GM21786 (cell line): ENCODE measurements around the gene SERINC1.

Experiments used
- ATAC-seq: cut with Tn5 transposase; IDR thresholded peaks from one replicate; pipeline ENCODE4 v1.9.1; 2021; ENCODE audit not compliant: unreplicated experiment

Gene SERINC1

DNA sequence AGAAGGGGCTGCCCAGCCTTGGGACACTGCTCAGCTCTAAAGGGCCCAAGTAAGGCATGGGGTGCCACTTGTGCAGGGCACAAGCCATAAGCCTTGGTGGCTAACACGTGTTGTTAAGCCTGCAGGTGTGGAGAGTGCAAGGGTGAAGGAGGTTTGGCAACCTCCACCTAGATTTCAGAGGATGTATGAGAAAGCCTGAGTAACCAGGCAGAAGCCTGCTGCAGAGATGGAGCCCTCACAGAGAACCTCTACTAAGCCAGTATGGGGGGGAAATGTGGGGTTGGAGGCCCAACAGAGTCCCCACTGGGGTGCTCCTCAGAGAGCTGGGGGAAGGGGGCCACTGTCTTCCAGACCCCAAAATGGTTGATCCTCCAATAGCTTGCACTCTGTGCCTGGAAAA is 32.6 kb downstream of the SERINC1 start:
- ATAC-seq, result no peak

DNA sequence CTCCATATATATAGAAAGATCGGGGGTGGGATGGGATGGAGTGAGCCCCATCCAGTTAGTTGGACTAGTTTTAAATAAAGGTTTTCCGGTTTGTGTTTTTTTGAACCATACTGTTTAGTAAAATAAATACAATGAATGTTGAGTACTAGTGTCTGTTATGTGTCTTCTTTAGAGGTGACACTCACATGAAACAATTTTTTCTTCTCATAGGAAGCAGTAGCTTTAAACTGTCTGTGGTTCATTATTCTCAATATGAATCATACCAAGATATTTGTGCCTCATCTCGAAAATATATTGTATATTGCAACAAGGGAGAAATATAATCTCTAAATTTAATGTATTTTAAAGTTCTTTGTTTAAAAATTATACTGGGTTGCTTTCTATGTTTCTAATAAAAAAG is 38.8 kb downstream of the SERINC1 start:
- ATAC-seq, result peak; percentile 73

DNA sequence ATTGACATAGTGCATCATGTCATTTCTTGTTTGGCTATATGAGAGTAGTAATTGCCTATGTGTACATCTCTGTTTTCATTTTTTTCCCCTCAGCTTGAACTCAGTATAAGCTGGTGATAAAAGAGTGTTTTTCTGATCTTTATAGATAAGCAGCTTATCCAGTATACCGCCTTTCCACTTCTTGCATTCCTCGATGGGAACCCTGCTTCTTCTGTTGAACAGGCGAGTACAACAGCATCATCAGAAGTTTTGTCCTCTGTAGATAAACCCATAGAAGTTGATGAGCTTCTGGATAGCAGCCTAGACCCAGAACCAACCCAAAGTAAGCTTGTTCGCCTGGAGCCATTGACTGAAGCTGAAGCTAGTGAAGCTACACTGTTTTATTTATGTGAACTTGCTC is 39.8 kb downstream of the SERINC1 start:
- ATAC-seq, result no peak

DNA sequence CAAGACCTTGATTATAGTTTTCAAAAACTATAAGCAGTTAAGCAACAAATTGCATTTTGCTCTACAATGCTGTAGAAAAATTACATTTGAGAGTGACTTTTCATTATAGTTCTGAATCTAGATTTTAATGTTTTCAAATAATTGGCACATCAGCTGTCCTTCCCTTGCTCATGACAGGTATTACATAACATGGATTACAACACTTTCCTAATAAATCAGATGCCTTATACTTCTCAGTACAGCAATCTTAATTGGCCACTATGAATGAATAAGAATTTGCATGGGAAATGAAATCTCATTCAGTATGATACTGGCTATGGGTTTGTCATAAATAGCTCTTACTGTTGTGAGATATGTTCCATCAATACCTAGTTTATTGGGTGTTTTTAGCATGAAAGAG is 42.3 kb downstream of the SERINC1 start:
- ATAC-seq, result no peak

DNA sequence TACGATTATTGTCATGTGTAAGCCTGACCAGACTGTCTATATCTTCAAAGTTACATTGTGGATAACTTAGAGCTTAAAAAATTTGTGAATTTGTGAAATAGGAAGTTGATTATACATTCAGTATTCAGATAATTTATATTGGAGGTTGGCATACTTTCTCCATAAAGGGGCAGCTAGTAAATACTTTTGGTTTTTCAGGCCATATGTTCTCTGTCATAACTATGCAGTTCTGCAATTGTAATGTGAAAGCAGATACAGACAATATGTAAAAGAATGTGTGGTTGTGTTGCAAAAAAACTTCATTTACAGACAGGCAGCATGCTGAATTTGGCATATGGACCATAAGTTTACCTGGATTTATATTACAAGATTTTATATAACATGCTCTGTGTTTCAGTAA is 42.8 kb downstream of the SERINC1 start:
- no peak for ATAC-seq

DNA sequence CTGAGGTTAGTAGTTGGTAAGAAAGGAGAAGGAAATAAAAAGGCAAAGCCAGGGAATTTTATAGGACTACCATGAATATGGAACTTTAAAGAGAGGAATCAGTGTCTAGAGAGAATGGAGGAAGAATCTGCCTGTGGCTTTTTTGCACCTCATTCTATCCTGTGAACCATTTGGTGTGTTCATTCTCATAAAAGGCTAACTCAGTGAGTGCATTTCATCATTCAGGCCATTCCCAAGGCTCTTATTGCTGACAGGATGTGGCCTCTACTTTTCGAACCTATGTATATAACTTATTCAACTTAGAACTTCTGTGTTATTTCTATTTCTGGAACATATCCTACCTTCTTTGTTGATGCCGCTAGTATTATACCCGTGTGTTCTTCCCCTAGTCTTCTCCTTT is 45.0 kb downstream of the SERINC1 start:
- ATAC-seq, result no peak

DNA sequence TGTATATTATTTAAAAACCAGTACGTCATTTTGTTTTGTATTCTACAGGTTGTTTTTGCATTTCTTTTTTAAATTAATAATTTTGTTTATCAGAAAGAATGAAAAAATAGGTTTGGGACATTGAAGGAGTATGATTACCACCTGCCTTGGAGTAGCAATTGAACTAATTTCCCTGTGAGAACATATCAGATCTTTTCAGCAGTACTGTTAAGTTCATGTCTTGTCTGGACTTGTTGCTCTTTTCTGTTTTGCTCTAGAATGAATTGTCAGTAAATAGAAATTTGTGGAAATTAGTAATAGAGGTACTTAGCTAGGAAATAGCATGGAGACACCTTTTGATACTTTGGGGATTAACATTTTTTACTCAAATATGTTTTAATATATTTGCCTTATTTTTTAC is 47.9 kb downstream of the SERINC1 start:
- ATAC-seq, result no peak

DNA sequence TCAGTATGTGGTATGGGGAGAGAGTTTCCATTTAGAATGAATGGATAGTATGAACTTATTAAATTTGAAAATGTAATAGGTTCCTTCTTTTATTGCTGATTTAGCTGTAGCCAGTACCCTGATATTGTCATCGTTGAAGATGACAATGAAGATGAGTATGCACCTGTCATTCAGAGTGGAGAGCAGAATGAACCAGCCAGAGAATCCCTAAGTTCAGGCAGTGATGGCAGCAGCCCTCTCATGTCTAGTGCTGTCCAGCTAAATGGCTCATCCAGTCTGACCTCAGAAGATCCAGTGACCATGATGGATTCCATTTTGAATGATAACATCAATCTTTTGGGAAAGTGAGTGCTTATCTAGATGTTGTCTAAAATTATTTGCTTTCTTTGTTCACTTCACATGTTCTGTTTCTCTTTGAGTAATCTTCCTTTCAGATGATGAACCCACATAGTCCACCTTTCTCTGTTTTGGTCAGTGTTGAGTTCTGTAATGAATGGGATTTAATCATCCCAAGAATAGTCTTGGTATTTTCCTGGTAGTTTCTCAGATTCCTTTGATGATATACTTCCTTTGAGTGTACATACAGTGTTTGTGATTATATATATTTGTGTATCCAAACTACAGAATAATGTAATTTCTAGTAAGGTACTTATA is 48.9 kb downstream of the SERINC1 start:
- ATAC-seq, result peak; percentile 80

DNA sequence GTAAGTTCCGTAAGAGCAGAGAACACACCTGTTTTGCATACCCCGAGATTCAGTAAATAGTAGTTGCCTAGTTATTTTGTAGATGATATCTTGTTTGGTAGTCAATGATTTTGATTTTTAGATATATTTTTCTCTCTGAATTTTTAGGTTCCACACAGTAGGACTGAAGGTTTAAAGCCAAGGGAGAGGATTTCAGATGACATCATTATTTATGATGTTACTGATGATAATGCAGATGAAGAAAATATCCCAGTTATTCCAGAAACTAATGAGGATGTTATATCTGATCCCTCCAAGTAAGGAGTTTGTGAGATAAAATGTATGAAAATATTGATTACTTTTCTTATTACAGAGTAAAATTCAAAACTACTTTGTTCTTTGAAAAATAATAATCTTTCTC is 49.6 kb downstream of the SERINC1 start:
- ATAC-seq, result no peak

DNA sequence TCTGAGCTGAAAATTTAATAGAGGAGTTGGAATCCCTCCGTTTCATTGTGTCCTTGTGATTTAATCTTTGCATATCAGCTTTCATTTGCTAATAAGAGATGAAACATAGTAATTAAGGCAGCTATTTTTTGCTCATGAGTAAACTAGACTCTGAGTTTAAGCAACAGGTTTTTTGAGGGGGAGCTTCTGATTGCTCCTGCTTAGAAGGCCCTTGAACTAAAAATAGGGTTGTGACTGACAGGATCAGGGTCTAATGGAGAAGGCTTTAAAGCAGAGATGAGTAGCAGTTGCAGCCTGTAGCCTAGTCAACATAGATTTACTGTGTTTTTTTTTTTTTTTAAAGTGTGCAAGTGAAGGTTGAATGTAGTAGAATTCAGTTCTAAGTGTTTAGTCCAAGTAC is 54.8 kb downstream of the SERINC1 start:
- no peak for ATAC-seq

DNA sequence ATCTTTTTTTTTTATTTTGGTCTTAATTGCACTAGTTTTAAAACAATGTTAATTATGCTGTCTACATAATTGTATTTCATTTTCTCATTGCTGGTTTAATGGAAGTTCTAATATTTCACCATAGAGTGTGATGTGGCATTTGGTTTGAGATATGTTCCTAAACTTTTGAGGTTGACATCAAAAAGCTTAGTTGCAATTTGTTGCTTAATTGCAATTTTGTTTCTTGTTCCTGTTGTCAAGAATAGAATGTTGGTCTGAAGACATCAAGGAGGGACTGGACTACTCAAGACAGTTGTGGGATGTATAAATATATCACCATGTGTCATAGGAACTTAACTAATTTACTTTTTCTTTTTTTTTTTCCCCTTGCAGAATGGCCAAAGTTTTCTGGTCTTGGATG is 59.6 kb downstream of the SERINC1 start:
- ATAC-seq, result no peak

DNA sequence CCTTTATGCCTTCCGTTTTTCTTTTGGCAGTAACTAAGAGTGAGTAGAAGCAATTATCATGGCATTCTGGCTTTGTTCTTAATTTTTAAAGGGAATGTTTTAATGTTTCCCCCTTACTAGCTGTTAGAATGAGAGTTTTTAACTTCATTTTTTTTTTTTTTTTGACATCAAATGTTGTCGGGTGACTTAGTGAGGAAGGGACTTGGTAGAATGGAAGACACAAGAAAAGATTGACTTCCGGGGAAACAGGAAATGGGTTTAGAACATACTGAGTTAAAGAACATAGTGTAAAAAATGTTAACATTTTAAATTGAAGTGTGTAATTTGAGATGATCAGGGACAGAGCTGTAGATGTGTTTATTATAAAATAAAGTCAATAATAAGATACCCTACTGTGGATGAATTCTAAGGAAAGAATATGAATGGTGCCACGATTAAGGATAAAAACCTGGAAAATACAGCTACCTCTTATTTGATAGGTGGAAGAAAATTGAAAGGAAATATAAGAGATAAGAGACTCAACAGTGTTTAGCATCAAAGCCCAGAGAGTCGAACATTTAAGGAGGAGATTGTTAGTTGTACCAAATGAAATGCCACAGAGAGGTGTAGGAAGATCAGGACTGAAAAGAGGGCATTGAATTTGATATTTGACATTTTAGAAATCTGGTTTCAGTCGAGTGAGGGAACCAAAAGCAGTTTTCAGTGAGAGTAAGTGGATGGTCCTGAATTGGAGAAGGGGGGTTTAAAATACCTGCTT is 62.7 kb downstream of the SERINC1 start:
- no peak for ATAC-seq

DNA sequence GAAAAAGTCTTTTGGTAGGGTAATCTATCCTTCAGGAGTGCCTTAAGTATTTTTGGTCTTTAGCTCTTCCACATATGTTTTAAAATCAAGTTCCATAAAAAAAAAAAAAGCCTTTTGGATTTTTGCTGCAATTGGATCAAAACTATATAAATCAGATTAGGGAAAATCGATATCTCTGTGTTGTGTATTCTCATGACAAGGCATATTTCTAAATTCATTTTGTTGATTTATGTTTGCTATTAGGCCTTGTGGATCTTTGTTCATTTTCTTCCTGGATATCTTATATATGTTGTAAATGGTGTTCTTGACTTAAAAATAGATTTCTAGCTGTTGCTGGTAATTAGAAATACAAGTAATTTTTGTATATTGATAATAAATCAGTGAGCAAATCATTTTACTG is 63.4 kb downstream of the SERINC1 start:
- ATAC-seq, result no peak

DNA sequence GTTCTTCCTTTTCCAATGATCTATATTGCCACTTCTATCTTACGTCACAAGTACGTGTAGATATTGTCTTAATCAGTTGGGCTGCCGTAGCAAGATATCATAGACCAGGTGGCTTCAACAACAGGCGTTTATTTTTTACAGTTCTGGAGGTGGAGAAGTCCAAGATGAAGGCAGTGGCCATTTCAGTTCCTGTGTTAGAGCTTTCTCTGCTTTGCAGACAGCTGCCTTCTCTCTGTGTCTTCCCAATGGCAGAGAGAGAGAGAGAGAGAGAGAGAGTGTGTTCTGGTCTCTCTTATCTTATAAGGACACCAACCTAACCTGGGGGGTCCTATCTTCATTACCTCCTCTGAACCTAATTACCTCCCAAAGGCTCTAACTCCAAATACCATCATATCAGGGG is 63.9 kb downstream of the SERINC1 start:
- no peak for ATAC-seq

DNA sequence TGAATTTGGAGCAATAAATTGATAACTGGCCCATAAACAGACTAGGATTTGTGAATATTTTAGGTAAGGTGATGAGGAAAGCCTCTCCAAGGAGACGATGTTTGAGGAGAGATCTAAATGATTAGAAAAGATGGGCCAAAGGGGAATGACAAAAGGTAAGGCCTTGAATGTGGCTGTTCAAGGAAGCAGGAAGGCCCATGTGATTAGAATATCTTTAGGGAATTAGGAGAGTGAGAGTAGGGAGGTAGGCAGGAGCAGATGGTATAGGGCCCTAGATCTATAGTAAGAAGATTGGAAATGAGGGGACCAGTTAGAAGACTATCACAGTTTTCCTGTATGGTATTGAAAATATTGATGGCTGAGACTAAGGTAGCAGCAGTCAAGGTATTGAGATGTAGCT is 65.4 kb downstream of the SERINC1 start:
- no peak for ATAC-seq

DNA sequence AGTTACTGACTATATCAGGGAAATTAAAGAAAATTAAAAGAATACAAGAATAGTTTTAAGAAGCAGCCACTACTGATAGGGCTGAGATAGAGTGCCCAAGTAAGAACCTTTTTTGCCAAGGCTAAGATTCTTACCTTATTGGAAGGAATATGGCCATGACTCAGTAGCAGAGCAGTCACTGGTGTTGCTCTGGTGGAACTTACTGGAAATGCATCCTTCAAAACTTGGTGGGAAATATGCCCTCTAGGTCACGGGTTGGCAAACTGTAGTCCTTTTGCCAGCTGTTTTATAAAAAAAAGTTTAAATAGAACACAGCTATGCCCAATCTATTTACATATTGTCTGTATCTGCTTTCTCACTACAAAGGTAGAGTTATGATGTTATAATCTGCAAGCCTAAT is 66.2 kb downstream of the SERINC1 start:
- ATAC-seq, result no peak

DNA sequence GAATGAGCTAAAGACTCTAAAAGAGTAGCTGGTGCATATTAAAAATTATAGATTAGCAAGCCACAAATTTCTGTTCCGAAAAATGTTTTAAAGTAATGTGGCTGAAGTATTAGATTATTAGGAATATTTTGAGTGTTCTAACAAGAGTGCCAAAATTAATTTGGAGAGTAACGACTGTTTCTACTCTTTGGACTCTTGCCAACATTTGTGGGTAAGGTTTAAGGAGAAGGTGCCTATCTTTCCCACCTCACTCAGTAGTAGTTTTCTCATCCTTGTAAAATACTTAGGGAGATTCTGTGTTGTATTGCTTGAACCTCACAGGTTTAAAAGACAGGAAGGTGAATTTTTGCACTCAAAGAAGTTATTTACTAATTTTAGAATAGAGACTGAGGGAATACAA is 67.2 kb downstream of the SERINC1 start:
- no peak for ATAC-seq

DNA sequence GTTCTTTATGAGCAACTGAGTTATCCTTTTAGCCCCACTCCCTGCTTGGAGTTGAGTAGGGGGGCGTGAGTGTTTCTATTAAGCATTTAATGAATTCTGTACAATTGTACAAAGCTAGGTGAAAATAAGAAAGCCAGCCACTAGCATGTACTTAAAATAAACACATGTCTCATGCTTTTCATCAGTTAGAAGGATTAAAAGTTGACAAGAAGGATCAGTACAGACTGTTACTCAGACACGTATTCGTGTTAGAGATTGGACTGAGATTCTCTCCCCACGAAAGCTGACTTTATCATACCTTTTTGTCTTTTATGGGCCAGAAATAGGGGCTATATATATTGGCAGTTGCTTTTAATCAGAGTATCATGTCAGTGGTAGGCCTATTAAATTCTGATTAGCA is 70.5 kb downstream of the SERINC1 start:
- ATAC-seq, result no peak

DNA sequence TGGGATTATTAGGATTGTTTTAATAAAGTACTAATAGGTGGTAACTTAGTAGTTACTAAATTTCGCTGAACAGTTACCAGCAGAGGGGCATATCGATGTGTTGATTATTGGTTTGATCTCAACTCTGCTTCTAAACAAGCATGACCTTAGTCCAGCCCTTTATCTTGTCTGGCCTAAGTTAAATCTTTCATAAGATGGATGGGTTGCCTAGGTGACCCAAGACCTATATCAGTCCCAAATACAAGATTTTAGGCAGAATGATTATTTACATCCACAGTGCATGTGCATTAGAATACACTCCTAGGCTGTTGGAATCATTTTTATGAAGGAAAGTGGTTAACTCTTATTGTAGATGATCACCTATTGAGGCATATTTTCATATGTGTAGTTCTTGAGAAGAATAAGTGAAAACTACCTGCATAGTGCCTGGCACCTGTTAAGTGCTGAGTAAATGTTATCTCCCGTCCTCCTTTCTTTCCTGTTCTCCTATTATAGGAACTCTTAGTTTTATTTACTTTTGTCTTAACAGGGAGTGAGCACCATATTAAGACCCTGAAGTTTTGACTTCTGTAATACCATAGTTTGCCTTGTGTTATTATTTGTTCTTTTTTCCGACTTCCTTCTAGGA is 71.0 kb downstream of the SERINC1 start:
- no peak for ATAC-seq

DNA sequence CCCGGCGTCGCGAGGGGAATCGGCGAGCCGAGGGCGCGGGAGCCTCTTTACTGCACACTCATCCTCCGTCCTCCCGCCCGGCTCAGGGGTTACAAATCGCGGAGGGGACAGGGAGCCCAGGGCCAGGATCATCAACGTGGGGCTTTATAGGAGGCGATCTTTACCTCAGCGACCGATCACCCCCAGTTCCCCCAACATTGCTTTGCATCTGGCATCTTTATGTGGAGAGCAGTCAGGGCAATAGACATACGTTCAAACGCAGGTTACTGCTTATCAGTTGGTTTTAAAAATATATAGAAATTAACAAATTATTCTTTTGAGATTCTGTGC is 71.5 kb downstream of the SERINC1 start:
- no peak for ATAC-seq

DNA sequence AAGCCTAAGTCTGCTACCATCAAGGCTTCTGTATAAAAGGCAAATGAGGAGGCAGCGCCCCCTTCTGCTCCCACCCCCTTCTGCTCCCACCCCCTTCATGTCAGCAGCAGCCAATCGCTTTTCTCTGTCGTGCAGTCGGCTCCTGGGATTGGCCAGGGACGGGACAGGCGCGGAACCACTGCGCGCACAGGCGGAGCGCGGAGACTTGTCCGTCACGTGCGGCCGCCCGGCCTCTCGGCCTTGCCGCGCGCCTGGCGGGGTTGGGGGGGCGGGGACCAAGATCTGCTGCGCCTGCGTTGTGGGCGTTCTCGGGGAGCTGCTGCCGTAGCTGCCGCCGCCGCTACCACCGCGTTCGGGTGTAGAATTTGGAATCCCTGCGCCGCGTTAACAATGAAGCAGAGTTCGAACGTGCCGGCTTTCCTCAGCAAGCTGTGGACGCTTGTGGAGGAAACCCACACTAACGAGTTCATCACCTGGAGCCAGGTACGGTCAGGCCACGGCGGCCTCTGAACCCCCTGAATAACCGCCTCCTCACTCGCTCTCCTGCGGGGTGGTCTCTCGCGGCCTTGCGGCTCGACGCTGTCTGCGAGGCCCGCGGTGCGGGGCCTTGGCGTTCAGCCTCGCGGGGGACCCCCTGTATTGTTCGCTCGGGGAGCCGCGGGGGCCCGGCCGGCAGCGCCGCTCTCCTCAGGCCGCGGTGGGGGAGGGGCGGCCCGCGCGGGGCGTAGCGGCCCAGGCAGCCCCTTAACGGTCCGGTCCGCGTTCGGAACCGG is 72.1 kb downstream of the SERINC1 start, which contains the start of gene HSF2:
HSF2 (plus strand) TSS at position 305 of the 773 bp plus-strand sequence; CDS start at position 391, 86 bp downstream.
- ATAC-seq, result peak; percentile 98

DNA sequence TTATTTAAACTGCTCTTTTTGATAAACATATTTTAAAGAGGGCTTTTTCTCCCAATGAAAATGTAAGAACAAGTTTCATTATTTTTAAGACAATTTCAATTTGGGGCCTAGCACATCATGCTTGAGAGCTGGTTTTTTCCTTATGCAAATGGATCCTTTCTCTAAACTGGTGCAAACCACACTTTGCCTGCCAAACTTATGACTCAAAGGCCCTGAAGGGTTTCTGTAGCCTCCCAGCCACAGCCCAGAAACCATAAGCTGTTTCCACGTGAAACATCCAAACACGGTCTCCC is 72.6 kb downstream of the SERINC1 start:
- ATAC-seq, result no peak
